Adrenal gland (tissue), 5 donors: ENCODE data around the gene HHAT.

Experiments used
- CTCF ChIP-seq, 6 experiments: fragments of 450-650 bp in 4 of 6; fragments of 200-600 bp in 2 of 6; sonication (generic) in 1 of 6; IDR thresholded peaks; 1 replicate in 5 of 6; 2 replicates in 1 of 6; pipeline versions ENCODE4 v1.5.1 to v1.8.0; 2016 to 2021; ENCODE audit warnings: antibody characterized with exemption in 6 of 6, mild to moderate bottlenecking in 2 of 6, moderate library complexity in 1 of 6
- POLR2A ChIP-seq, 2 donors: fragments of 450-650 bp; IDR thresholded peaks; one replicate each; pipeline ENCODE4 v1.6.1; 2017; ENCODE audit warnings: antibody characterized with exemption in 2 of 2, mild to moderate bottlenecking in 2 of 2, moderate library complexity in 1 of 2
- donor health status: DM: no; HTN: no; CAD: no.

GRCh38 chr1:210553711-210554110 lies 225.0 kb downstream of the HHAT start:
- TF ChIP-seq CTCF (IDR thresholded peaks at IDR 0.05) (no peak), POLR2A (IDR thresholded peaks at IDR 0.05) (no peak)
